ENCODE measurements around the gene SPATA31A6.
"Not testable (repeated sequence)": the region's sequence is repeated elsewhere in the genome, so short reads cannot be mapped to it uniquely, and the experiment has no call there.

Gene SPATA31A6

GRCh38 chr9:42183359-42183758 is at the start of gene SPATA31A6:
SPATA31A6 (plus strand) TSS chr9:42183659; CDS start chr9:42183688, 29 bp downstream.
- DNase-seq (ENCODE audit: extremely low read depth, low read depth); H3K4me3 ChIP-seq (replicated peaks; ENCODE audit: low read depth, low read length): not testable (repeated sequence)

DNA sequence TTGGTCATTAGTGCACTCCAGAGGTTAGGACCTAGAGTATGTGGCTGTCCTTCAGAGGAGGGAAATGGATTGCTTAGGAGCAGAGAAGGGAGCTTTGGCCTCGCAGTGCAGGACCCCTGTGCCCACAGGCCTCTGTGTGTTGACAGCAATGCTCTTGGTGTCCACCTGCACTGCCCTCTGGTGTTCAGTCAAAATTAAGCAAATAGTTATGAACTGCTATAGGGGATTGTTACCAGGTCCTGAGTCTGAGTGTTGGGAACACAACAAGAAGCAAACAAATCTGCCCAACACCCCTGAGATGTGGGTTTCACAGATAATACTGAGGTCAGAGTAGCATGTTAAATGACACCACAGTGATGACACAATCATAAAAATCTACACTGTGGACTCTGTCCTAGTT is 23.2 kb upstream of the SPATA31A6 start:
- H3K4me3 ChIP-seq (replicated peaks; ENCODE audit: low read depth, low read length); DNase-seq (ENCODE audit: extremely low read depth, low read depth): not testable (repeated sequence)

DNA sequence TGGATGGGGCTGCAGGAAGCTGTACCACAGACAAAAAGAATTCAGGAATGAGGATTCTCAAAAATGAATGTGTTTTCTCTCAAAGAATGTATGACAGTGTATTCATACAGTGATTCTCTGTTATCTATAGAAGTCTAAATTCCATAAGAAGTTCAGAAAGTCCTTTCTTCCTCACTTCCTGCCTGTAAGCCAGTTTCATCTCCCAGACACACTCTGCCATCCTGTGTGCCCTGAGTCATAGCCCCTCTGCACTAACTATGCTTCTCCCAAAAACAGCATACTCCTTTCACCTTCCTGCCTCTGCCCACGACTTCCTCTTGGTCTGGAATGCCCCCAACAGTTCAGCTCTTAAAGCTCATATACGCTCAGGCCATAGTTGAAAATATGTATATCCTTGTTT is 36.4 kb downstream of the SPATA31A6 start:
- H3K4me3 ChIP-seq (replicated peaks; ENCODE audit: low read depth, low read length); DNase-seq (ENCODE audit: extremely low read depth, low read depth): not testable (repeated sequence)

GRCh38 chr9:42223230-42223629 is 39.8 kb downstream of the SPATA31A6 start:
- DNase-seq (ENCODE audit: extremely low read depth, low read depth): not testable (repeated sequence)

GRCh38 chr9:42233031-42233430 is 49.6 kb downstream of the SPATA31A6 start:
- not testable (repeated sequence) for DNase-seq (ENCODE audit: extremely low read depth, low read depth); H3K4me3 ChIP-seq (replicated peaks; ENCODE audit: low read depth, low read length)

More at GRCh38 chr9:42223230-42223629, 39.8 kb downstream of the SPATA31A6 start:
- H3K4me3 ChIP-seq (replicated peaks; ENCODE audit: low read depth, low read length): not testable (repeated sequence)

DNA sequence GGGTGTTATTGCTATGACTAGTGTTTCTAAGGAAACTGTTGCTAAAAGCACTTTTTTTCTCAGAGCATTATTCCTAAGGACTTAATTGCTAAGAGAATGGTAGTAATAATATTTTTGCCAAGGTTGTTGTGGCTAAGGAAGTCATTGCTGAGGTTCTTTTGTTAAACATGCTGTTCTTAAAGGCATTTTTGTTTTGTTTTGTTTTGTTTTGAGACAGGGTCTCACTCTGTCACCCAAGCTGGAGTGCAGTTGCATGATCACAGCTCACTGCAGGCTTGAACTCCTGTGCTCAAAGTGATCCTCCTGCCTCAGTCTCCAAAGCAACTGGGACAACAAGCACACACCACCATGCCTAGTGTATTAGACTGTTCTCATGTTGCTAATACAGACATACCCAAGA is 51.2 kb downstream of the SPATA31A6 start:
- not testable (repeated sequence) for DNase-seq (ENCODE audit: extremely low read depth, low read depth); H3K4me3 ChIP-seq (replicated peaks; ENCODE audit: low read depth, low read length)

- H3K4me3 ChIP-seq (replicated peaks; ENCODE audit: low read depth, low read length): not testable (repeated sequence)
Measured at GRCh38 chr9:42235352-42235991, 52.0 kb downstream of the SPATA31A6 start.

DNA sequence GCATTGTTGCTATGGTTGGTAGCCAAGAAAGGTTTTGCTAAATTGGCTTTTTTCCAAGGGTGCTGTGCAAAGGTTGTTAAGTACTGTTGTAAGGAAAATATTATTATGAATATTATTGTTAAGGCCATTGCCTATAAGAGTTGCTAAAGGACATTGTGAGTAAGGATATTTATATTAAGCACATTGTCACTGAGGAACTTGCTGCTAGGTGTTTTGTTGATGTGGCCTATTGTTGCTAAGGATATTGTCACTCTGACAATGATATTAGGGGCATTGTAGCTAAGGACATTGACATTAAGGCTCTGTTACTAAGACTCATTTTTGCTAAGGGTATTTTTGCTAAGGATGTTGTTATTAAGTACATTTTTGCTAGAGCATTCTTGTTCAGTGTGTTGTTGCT is 52.6 kb downstream of the SPATA31A6 start:
- not testable (repeated sequence) for DNase-seq (ENCODE audit: extremely low read depth, low read depth); H3K4me3 ChIP-seq (replicated peaks; ENCODE audit: low read depth, low read length)

More at GRCh38 chr9:42235352-42235991, 52.0 kb downstream of the SPATA31A6 start:
- not testable (repeated sequence) for DNase-seq (ENCODE audit: extremely low read depth, low read depth)

DNA sequence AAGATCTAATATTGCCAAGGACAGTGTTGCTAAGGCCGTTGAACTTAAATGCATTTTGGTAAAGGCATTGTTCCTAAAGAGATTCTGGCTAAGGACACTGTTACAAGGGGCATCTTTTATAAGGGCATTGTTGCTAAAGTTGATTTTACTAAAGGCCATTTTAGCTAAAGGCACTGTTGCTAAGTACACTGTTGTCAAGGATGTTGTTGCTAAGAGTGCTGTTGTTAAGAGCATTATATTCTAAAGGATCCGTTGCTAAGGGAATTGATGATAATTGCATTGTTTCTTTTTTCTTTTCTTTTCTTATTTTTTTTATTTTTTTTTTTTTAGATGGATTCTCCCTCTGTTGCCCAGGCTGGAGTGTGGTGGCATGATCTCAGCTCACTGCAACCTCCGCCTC is 53.9 kb downstream of the SPATA31A6 start:
- not testable (repeated sequence) for DNase-seq (ENCODE audit: extremely low read depth, low read depth)

DNA sequence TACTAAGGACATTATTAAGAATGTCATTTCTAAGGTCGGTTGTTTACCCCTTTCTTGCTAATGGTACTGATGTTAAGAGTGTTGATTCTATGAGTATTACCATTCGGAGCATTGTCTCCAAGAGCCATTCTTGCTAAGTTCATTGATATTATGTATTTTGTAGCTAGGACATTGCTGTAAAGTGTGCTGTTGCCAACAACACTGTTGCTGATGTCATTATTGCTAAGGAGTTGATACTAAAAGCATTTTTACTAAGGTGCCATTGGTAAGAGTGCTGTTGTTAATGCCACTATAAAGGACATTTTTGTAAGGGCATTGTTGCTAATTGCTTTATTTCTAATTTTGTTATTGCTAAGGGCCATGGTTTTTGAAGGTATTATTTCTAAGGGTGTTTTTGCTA is 55.4 kb downstream of the SPATA31A6 start:
- H3K4me3 ChIP-seq (replicated peaks; ENCODE audit: low read depth, low read length); DNase-seq (ENCODE audit: extremely low read depth, low read depth): not testable (repeated sequence)

More for the DNA sequence above, 53.9 kb downstream of the SPATA31A6 start:
- H3K4me3 ChIP-seq (replicated peaks; ENCODE audit: low read depth, low read length): not testable (repeated sequence)
